GM21576 (cell line): ENCODE results near the gene ANP32B.
"Not testable (repeated sequence)": the region's sequence is repeated elsewhere in the genome, so short reads cannot be mapped to it uniquely, and the experiment has no call there.

Experiments
- ATAC-seq: cut with Tn5 transposase; IDR thresholded peaks from one replicate; pipeline ENCODE4 v1.9.1; 2021; ENCODE audit warnings: mild to moderate bottlenecking, moderate library complexity; ENCODE audit not compliant: unreplicated experiment

Gene ANP32B

GRCh38 chr9:97991818-97992217 lies 8.7 kb downstream of the ANP32B start:
- no peak for ATAC-seq

DNA sequence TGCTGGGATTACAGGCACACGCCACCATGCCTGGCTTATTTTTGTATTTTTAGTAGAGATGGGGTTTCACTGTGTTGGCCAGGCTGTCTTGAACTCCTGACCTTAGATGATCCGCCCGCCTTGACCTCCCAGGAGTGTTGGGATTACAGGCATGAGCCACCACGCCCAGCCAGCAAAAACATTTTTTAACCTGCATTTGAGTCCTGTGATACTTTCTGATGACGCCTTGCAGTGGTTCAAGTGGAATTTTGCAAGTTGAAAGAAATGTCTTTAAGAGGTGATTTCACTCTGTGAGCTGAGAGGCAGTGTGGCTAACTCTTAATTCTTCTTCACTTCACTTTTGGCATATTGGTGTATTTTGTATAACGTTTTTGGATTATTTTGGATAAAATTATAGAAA lies 9.1 kb downstream of the ANP32B start:
- no peak for ATAC-seq

DNA sequence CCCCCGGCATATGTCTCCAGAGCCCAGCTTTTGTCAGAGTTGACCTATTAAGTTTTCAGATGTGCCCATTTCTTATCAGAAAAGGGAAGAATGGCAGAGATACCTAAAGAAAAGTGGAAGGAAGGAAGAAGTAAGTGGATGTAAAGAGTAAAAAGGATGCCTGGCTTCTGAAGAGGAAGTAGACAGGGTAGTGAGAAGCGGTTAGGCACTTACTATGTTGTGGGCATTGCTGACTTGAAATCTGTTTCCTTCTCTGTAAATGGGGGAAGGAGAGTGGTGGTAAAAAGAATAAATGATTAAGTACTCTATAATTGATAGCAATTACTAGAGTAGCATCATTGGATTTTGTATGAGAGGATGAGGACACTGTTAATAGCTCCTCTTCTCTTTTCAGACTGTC lies 9.9 kb downstream of the ANP32B start:
- no peak for ATAC-seq

DNA sequence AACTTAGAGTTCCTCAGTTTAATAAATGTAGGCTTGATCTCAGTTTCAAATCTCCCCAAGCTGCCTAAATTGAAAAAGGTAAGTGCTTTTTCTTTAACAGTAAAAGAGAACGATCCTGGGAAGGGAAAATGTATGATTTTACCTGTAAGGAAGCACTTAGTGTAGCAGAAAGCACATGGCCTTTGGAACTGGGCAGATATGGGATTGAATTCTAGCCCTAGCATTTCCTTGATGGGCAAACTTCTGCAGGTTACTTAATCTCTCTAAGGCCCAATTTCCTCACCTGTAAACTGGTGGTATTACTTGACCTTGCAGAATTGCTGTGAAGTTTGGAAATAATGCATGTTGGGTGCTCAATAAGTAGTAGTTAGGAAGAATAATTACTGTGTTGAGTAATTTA lies 11.6 kb downstream of the ANP32B start:
- no peak for ATAC-seq

DNA sequence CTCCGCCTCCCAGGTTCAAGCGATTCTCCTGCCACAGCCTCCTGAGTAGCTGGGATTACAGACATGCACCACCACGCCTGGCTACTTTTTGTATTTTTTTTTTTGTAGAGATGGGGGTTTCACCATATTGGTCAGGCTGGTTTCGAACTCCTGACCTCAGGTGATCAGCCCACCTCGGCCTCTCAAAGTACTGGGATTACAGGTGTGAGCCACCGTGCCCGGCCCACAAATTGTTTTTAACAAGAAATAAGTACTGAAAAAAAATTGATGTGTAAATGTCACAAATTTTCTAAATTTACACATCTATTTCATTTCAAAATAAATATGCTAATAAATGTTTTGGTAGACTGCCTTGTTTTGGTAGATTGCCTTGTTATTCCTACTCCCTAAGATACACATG lies 13.5 kb downstream of the ANP32B start:
- not testable (repeated sequence) for ATAC-seq

DNA sequence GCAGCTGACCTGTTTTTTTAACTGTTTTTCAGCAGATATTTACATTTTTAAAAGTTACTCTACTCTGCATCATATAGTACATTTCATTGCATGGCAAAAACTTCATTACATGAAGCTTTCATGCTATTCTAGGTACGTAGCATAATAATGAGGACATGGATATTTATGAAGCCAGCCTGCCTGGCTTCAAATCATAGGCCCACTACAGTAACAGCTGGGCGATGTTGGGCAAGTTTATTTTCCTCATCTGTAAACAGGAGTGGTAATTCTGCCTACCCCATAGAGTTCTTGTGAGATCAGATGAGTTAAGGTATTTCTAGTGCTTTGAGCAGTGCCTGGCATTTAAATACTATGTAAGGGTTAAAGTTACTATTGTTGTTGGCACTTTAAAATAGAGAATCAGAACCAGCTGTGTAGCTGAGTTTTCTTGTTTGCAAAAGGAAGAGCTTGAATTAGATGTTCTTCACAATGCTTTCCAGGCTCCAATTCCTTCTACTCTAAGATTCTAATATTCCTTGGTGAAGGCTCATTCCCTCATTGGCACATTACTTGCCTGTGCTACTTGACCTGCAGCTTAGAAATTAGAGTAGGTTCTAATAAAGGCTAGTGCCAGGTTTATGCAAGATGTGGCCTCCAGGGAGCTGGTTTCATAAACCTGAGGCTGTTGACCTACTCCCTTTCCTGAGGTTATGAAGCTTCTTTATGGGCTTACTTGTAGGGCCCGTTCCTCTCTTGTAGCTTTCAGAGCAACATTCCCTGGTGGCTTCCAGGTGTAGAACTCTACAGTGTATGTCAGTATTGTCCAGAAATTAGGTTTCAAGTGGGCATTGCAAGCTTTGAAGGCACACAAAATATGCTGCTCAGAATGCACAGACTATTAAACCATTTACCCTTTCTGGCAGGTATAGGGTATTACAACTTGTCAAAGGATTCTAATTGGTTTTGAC lies 14.5 kb downstream of the ANP32B start:
- ATAC-seq, result no peak

GRCh38 chr9:98002808-98003207 lies 19.7 kb downstream of the ANP32B start:
- ATAC-seq, result no peak

- no peak for ATAC-seq
Observed at GRCh38 chr9:98006127-98006796, 23.1 kb downstream of the ANP32B start.

DNA sequence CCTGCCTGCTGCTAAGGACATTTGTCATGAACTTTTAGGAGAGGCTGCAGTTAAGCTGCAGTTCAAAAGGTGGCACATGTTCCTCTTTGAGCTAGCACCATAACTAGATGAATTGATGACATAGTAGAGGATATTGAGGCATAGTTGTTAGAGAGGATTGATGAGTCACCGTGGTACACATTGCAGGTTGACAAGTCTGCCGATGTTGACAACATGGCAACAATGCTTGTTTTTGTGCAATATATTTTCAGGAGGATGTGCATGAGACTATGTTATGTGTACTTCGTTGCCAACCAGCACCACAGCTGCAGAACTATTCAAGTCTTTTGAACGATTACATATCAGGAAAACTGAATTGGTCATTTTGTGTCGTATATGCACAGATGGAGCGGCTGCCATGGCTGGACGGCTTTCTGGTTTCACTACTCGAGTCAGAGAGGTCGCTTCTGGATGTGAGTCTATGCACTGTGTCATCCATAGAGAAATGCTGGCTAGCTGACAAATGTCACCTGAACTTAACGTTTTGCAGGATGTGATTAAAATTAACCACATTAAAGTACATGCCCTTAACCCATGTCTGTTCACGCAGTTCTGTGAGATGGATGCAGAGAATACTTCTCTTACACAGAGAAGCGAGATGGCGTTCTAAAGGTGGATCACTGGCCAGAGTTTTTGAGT lies 24.2 kb downstream of the ANP32B start:
- ATAC-seq, result no peak

DNA sequence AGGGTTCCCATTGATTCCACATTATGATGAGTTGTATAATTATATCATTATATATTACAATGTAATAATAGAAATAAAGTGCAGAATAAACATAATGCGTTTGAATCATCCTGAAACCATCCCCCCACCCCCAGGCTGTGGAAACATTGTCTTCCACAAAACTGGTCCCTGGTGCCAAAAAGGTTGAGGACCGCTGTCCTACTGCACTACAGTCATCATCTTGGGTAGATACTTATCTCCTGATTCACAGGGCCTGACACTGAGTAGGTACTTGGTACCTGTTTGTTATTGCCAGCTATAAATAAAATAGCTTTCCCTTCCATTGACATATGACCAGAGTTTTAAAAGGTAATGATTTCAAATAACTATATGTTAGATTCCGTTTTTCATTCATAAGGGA lies 25.6 kb downstream of the ANP32B start:
- no peak for ATAC-seq

DNA sequence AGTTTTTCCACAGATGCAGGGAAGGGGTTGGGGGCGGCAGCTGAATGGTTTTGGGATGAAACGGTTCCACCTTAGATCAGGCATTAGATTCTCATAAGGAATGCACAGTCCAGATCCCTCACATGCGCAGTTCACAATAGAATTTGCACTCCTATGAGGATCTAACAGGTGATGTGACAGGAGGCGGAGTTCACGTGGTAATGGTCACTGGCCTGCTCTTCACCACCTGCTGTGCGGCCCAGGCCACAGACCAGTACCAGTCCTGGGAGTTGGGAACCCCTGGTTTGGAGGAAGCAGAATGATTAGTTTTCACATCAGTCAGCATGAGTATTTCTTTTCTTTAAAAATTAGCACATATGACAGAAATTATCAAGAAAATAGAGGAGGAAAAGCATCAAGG lies 26.3 kb downstream of the ANP32B start:
- no peak for ATAC-seq

DNA sequence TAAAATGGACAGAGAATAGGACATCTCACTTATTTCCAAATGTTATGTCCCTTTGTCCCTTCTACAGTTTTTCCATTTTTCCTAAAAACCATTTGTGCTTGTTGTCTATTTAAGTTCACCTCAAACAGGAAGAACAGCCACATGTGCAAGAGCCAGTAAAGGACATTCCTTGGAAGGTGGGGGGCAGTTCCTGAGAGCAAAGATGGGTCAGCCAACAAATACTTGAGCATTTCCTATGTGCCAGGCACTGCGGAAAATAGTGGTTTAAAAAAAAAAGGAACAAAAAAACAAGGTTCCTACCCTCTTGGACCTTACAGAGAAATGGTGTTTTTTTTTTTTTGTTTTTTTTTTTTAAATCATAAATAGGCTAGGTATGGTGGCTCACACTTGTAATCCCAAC lies 26.8 kb downstream of the ANP32B start:
- ATAC-seq, result no peak

GRCh38 chr9:98010445-98010844 lies 27.3 kb downstream of the ANP32B start:
- ATAC-seq, result peak; percentile 90

DNA sequence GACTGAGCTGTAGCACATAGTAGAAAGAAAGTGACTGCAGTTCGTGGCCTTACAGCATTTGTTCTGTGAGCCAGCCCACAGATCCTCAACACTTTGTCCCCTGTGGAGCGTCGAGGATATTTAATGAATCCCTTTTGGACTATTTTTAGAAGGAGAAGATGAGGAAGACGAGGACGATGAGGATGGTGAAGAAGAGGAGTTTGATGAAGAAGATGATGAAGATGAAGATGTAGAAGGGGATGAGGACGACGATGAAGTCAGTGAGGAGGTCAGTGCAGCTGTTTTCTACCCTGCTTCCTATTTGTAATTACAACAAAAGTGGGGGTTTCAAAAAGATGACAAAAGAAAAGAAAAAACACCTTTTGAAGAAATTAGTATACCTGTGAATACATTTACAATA lies 28.0 kb downstream of the ANP32B start:
- ATAC-seq, result no peak

GRCh38 chr9:98016137-98016680 lies 33.1 kb downstream of the ANP32B start:
- no peak for ATAC-seq

DNA sequence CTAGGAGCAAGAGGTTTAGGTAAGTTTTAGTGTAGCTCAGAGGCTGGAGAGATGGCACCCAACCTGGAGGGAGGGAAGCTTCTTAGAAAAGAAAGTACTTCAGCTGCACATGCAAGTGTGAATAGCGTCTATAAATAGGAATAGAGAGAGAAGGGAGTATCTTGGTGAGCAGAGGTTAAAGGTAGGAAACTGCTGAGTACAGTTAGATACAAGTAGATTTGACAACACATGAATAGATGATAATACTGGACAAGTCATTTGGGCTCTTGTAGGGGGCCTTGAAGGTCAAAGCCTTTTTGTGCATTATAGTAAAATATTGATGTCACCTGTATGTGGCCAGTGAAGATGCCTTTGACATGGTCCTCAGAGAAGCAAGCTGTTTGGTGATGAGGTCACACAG lies 34.2 kb downstream of the ANP32B start:
- no peak for ATAC-seq

DNA sequence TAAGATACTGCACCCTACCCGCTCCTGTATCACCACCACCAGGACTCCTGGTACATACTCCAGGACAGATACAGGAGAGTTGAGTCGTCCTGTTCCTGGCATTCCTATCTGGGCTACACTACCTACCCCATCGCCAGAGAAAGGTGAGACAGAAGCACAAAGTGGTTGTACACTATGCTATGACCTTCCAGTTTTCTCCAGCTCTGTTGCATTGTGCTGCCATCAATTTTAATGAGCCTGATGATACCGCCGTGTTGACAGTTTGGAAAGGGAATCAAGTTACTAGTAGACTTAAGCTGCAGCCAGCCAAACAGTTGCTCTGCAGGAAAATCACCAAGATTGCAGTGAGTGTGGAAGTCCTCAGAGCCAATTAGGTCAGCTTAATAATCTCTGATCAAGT lies 35.2 kb downstream of the ANP32B start:
- no peak for ATAC-seq

- ATAC-seq, result no peak
Observed at GRCh38 chr9:98019098-98019497, 36.0 kb downstream of the ANP32B start.

GRCh38 chr9:98019869-98020268 lies 36.7 kb downstream of the ANP32B start:
- ATAC-seq, result not testable (repeated sequence)

DNA sequence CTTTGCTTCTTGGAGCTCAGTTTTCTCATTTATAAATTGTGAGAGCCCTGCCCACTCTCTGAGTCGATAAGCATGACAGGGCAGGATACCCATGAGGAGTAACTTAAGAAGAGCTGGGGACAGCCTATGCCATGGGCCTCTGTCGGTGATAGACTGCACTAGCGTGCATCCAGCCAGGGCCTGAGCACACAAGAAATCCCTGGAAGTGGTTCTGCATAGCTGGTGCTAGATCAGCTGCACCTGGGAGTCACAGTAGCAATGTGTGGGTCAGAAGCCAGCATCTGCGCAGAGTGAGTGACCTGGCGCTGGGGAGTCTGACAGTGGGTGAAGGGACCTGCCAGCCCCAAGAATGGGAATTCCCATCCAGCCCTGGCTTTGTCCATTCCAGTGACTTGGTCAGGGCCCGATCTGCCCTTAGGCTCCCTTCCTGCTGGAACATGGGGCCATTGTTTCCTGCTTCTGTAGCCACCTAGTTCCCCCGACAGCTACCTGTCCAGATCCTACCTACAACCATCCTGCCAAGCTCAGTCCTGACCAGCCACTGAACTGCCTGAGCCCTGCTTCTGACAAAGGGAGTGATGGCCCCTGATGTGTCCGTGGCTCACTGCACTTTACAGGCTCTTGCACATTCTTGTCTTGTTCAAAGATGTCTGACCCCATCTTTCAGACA lies 37.5 kb downstream of the ANP32B start:
- ATAC-seq, result no peak
